GM21423 (cell line): Measurements from ENCODE around the gene ASB2.

Experiments used
- ATAC-seq: cut with Tn5 transposase; IDR thresholded peaks from one replicate; pipeline ENCODE4 v1.9.1; 2021; ENCODE audit warnings: mild to moderate bottlenecking, moderate library complexity; ENCODE audit not compliant: unreplicated experiment

The ASB2 gene

DNA sequence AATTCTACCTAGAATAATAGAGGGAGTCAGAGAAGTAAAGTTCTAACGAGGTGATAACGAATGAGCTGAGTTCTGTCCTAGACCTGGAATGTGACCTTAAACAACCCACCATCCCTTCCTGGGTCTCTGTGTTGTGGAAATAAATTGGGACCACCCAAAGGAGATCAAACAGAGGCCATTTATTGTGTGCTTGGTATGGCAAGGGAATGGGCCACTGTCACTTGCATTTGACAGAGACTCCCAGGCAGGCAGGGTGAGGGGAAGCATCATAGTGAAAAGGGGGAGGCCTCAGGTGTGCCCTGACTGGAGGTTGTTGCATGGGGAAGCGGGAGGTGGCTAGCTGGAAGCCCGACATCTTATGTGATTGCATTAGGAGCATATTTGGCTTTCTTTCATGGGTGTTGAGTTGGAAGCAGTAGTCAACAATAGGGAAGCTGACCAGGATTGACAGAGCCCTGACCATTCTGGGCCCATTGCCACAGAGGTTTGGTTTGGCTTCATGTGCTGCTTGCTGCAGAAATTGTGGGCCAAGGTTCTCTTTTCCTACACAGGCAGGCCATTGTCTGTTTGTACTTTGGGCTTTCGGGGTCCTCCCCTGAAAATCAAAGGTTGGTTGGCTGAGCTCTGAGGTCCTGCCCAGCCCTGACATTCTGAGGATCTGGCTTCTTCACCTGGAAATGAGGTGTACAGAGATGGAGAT lies 66.8 kb downstream of the ASB2 start:
- ATAC-seq, result no peak

- peak; percentile 55 for ATAC-seq
Observed at GRCh38 chr14:93906341-93907329, 69.7 kb downstream of the ASB2 start.

DNA sequence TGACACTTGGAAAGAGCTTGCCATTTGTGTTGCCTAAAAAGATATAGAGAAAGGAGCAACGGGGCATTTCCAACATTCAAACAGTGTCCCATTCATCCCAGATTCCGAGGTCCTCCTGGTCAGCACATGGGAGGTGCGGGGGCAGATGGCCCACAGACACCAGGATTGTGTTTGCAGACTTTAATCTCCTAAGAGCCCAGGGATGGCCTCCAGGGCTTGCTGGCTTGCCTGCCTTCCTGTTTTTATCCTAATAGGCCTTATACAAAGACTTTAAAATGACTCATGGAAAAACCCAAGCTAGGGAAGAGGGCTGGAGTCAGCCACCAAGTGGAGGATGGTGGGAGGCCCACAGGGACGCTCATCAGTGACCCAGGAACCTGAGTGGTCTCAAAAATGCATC lies 70.7 kb downstream of the ASB2 start:
- no peak for ATAC-seq

- no peak for ATAC-seq
Observed at GRCh38 chr14:93903342-93904184, 72.8 kb downstream of the ASB2 start.

DNA sequence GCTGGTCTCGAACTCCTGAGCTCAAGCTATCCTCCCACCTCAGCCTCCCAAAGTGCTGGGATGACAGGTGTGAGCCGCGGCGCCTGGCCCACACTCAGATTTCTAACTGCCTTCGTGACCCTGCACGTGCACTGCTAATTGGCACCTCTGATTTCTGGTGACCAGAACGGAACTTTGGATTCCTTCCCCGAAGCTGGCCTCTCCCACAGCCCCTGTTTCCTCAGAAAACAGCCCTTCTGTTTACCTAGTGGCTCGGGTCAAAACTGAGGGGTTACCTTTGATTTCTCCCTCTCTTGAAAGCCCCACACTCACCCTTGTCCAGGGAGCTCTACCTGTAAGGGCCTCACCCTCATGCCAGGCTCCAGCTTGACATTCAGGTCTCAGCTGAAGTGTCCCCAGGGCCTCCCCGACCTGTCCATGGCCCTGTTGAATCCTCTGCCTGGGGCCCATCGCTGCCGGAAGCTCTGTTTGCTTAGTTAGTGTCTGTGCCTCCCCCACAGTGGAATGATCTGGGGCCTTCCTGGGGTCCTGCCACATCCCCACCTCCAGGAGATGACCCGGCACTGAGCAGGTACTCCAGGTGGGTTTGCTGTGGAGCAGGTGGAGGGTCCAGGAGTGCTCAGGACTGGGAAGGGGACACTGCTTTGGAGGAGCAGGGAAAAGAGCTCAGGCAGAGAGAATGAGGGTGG lies 73.6 kb downstream of the ASB2 start:
- no peak for ATAC-seq

DNA sequence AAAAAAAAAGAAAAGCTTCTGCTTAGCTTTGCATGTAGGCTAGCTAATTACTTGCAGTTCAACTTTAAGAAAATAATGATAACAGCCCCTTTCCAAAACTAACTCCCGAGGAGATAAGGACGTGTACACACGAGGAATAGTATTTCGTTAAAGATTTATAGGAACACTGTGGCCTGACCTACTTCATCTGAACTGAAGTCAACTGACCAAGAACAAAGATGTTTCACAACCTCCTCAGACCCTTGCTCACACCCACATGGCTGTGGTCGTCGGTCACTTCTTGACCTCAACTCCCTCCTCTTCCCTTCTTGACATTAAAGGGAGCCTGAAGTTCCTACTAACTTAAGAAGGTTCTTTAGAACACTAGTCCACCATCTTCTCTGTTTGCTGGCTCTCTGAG lies 74.6 kb downstream of the ASB2 start:
- ATAC-seq, result no peak

DNA sequence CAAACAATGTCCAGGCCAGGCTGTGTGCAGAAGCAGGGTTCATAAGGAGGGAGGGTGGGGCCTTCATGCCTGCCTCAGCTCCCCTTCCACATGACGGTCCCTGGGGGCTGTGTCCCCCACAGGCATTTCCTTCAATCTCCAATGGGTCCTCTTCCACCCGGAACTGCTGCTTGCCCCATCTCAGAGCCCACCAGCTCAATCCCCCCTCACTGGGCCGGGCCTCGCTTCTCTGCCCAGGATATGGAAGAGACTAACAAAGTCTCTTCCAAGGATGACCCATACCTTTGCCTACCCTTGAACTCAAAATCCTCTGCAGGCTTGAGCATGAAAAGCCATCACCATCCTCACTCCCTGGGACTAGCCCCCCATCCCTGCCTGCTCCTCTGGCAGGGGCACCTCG lies 77.6 kb downstream of the ASB2 start:
- no peak for ATAC-seq

GRCh38 chr14:93898081-93898611 lies 78.2 kb downstream of the ASB2 start:
- ATAC-seq, result no peak

DNA sequence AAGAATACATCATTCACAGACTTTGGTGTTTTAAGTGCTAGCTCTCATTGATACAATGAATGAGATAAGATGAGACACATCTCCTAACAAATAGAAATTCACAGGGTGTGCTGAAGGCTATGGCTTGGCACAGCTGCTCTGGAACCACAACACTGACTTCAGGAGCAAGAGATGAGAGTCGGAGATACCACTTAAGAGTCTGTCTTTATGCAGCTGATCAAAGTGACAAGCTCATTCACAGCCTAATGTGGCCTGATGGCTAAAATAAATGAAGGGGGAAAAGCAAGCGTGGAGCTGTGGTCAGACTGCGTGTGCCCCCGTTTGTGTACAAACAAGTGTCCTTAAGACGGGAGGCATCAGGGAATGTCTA lies 78.9 kb downstream of the ASB2 start:
- no peak for ATAC-seq

DNA sequence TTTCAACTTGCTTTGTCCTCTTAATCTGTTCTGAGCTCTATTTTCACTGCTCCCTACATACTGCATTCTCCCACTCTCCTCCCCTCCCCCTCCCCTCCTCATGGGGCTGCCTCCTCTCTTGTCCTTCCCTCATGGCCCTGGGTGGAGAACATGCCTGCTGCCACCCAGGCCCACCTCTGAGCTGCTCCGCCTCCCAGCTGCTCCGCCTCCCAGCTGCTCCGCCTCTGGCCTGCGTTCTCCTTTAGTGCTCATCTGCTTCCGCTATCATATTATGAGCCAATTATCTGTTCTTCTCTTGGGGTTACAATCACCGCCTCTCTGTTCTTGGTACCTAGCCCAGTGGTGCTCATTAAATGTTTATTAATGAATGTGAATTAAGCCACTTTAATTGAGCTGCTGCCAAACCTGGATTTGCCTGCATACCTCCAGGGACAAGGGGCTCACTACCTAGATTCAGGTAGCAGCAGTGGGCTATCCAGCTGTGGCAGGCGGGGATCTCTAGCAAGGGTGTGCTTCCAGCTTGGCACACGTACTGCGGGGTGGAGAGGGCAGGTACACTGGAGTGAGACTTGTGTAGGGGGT lies 81.3 kb downstream of the ASB2 start:
- ATAC-seq, result no peak

- no peak for ATAC-seq
Observed at GRCh38 chr14:93893661-93894261, 82.6 kb downstream of the ASB2 start.

DNA sequence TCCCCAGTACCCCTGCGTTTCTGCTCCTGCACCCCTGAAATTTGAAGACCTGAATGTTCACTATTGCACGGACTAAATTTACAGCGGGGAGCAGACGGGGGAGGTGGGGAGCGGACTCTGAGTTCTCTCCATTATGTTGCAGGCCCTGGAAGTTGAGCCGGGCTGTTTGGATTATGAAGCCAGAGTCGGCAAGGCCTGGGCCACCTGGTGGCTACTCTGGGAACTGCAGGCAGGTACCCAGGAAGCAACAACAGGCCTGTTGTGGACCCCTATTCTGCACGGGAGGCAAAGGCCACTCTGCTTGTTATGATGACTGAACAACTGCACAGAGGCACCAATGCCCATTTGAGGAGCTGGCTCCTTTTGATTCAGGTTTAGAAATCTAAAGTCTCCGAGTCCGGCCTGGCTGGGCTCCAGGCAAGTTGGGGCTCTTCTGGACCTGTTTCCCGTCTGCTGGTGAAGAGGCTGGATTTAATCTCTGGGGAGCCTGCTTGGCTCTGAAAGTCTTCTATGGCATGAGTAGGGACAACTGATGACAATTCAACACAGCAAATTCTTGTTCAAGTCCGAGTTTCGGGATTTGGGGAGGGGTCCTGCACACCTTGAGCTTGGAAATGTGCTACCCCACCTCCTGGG lies 83.3 kb downstream of the ASB2 start:
- ATAC-seq, result no peak

- no peak for ATAC-seq
Observed at GRCh38 chr14:93892505-93892839, 83.9 kb downstream of the ASB2 start.

DNA sequence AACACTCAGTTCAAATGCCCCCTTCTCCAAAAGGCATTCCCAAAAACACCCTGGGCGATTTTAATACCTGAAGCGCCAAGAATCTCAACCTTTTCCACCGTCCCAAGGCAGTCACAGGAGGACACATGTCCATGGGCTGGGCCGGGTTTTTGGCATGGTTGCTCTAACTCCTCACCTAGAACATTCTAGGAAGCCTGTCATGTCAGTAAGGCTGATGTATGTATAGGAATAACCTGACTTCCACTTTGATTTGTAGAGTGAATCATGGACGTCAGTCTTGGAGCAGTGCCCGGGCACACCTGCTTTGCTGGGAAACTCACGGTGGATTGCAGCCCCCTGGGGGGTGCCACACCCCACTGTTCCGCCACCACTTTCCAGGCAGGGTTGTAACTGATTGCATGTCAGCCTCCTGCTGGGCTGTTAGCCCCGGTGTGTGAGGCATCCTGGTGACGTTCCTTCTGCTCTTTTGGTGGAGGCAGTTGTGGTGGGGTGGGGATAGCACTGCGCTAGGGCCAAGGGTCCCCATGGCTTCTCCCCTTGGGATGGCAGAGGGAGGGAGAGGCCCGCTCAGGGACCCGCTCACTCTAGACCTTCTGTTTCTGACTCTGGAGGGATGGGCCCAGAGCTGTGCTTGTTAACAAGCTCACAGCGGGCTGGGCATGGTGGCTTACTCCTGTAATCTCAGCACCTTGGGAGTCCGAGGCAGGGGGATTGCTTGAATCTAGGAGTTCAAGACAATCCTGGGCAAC lies 84.4 kb downstream of the ASB2 start:
- no peak for ATAC-seq

- no peak for ATAC-seq
Observed at GRCh38 chr14:93889739-93890483, 86.5 kb downstream of the ASB2 start.

DNA sequence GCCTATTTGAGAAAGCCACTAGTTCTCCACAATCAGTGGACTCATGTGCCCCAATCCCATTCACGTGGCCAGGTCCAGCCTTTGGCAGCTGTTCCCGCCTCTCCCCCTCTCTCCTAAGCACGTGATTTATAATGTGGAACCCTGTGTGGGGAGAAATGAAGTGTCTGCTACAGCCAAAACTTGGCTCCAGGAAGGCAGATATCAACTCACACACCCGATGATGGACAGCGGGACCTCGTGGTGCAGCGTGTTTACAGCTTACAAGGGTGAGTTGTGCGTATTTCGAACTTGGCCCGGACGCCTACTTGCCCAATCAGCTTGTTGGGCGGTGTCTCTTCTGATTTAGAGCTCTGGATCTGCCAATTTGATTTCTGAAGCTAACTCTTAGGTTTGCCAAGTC lies 87.4 kb downstream of the ASB2 start:
- ATAC-seq, result no peak

DNA sequence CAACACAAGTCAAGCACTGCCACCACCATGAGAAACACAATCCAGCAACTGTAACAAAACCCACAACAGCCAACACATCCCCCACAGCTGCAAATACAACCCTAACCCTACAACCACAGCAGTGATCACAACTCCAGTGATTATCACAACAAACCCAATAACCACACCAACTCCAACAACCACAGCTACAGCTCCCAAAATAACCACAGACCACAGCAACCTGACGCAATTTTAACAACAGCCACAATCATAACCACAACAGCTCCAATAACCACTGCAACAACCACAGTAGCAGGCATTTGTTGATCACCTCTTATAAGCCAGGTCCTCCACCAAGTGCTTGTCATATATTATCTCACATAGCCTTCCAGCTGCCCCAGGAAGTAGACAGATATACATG lies 91.4 kb downstream of the ASB2 start:
- no peak for ATAC-seq
